Loucy (cell line): ENCODE data around the gene LRRC47.

Experiments
- EZH2phosphoT487 ChIP-seq: fragments of 200-600 bp; IDR thresholded peaks from 2 replicates; pipeline ENCODE4 v1.6.1; 2018; ENCODE audit warnings: antibody characterized with exemption, mild to moderate bottlenecking, moderate library complexity, borderline replicate concordance
- TF ChIP-seq, protein P1 (sequence below): fragments of 200-600 bp; sonication (generic); conservative IDR thresholded peaks from 2 replicates; pipeline ENCODE4 v1.5.1; 2014; ENCODE audit warnings: mild to moderate bottlenecking, antibody characterized with exemption, low read length

DNA sequence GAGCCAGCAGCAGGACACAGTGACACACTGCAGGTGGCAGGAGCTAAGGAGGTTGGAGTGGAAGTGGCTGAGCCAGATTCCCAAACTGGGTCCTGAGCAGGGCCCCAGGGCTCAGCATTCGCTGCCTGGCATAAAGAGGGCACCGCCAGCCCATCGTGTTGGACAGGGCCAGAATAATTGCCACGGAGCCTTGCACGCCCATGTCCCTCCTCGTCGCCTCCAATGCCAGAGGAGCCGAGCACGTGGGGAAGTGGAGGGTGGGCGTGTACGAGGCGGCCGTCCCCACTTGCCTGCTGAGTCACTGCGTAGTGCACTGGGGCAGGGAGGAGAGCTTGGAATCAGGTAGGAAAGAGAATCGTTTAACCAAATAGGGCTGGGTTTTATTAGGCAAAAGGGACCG lies 26.1 kb upstream of the LRRC47 start:
- TF ChIP-seq, protein P1, sequence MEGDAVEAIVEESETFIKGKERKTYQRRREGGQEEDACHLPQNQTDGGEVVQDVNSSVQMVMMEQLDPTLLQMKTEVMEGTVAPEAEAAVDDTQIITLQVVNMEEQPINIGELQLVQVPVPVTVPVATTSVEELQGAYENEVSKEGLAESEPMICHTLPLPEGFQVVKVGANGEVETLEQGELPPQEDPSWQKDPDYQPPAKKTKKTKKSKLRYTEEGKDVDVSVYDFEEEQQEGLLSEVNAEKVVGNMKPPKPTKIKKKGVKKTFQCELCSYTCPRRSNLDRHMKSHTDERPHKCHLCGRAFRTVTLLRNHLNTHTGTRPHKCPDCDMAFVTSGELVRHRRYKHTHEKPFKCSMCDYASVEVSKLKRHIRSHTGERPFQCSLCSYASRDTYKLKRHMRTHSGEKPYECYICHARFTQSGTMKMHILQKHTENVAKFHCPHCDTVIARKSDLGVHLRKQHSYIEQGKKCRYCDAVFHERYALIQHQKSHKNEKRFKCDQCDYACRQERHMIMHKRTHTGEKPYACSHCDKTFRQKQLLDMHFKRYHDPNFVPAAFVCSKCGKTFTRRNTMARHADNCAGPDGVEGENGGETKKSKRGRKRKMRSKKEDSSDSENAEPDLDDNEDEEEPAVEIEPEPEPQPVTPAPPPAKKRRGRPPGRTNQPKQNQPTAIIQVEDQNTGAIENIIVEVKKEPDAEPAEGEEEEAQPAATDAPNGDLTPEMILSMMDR = no peak
- no peak for TF ChIP-seq EZH2phosphoT487
